WI38 (cell line): ENCODE measurements around the gene MLANA.

Experiments used
- H3K4me3 ChIP-seq: 2 replicates; pipeline ENCODE4 v1.5.1; 2011; ENCODE audit warnings: low read depth, mild to moderate bottlenecking, control low read depth, low read length
- TF ChIP-seq, protein P1 (sequence below): IDR thresholded peaks from 2 replicates; pipeline ENCODE4 v1.5.1; 2012; ENCODE audit warnings: low read depth, mild to moderate bottlenecking, control low read depth, low read length

The MLANA gene

DNA sequence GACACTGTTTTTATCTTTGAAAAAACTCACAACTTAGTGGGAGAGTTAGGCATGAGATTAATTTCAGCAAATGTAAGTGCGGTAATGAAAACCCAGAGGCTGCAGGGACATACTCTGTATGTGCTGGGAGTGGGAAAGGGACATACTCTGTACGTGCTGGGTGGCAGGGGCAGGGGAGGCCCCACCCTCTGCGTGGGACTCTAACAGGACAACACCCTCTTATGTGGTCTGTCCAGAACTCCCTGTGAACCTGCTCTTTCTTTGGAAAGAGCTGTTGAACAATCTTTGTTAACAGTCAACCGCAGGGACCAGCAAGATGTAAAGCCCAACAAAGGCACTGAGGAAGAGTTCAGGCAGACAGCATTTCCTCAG, 2.4 kb downstream of the MLANA start:
- TF ChIP-seq, protein P1, sequence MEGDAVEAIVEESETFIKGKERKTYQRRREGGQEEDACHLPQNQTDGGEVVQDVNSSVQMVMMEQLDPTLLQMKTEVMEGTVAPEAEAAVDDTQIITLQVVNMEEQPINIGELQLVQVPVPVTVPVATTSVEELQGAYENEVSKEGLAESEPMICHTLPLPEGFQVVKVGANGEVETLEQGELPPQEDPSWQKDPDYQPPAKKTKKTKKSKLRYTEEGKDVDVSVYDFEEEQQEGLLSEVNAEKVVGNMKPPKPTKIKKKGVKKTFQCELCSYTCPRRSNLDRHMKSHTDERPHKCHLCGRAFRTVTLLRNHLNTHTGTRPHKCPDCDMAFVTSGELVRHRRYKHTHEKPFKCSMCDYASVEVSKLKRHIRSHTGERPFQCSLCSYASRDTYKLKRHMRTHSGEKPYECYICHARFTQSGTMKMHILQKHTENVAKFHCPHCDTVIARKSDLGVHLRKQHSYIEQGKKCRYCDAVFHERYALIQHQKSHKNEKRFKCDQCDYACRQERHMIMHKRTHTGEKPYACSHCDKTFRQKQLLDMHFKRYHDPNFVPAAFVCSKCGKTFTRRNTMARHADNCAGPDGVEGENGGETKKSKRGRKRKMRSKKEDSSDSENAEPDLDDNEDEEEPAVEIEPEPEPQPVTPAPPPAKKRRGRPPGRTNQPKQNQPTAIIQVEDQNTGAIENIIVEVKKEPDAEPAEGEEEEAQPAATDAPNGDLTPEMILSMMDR = no peak
- H3K4me3 ChIP-seq = no peak overlapping the region

DNA sequence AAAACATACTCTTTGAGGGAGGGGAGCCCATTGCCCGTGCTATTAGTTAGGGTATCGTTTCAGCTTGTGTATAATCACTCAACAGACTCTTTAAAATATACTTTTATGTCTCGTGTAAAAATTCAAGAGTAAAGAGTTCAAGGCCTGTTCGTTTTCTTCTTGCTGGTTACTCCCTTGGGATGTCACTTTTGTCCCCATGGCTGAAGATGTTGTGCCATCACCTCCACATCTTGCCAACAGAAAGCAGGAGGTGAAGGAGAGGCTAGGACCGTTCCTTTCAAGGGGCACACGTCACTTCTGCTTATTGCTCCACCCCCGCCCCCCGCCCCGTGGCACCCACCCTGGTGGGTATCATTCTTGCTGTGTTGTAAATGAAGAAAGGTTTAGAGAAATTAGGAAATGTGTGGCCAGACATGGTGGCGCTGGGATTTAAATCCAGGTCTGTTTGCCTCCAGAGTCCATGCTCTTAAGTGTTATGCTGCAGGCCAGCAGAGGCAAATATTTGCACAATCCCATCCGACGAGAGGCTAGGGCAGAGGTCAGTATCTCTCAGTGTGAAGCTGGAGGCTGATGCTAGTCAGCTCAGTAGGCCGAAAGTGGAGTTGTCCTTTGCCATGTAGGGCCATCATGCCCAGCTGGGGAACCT, 3.0 kb downstream of the MLANA start:
- TF ChIP-seq, protein P1 = no peak
- no peak overlapping the region for H3K4me3 ChIP-seq

DNA sequence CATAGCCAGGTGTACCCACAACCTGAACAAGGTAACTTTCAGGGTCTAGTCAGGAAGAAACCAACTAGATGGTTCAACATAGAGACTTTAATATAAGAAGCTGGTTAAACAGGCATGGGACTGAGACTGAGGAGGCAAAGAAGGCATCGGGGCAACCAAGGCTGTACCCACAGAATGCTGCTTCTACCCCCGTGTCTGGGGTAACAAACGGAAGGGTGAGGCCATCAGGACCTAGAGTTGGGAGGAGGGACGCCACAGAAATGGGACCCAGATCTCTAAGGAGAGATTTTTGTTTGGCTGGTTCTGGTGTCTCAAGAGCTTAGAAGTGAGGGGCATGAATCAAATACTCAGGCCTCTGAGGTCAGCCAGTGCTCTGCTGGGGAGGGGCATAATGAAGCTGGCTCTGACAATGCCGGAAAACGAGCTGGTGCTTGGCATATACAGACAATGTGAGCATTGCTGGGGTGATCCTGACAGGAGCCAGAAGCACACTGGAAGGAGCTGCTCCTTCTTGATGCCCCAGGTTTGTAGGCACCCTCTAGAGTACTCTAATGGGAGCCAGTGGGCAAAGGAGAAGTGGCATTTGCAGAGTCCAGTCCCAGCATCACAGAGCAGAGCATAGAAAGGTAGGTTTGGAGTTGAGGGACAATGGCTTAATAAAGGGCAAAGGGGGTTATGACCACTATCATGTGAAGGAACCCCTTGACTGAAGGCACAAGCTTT, 3.7 kb downstream of the MLANA start:
- no peak overlapping the region for H3K4me3 ChIP-seq
- TF ChIP-seq, protein P1 = no peak

- TF ChIP-seq, protein P1 = no peak
Observed at GRCh38 chr9:5895782-5896181, 5.1 kb downstream of the MLANA start.

DNA sequence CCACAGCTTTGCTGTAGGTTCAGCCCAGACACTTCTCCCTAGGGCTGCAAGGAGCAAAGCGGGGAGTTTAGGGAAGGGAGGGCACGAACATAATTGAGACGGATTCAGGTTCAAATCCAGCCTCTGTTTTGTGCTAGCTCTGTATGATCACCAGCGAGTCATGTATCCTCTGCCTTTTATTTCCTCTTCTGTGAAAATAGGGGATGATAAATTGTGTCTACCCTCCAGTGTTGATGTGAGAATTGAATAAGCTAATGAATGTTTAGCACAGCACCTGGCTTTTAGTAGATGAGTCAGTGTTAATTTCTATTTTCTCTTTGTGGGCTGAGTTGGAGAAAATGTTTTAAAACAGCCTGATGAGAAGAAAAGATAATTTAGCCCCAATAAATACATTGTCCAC, 6.2 kb downstream of the MLANA start:
- TF ChIP-seq, protein P1 = no peak
- H3K4me3 ChIP-seq = no peak overlapping the region

More at GRCh38 chr9:5895782-5896181, 5.1 kb downstream of the MLANA start:
- no peak overlapping the region for H3K4me3 ChIP-seq

- TF ChIP-seq, protein P1 = no peak
Observed at GRCh38 chr9:5897851-5898250, 7.2 kb downstream of the MLANA start.

DNA sequence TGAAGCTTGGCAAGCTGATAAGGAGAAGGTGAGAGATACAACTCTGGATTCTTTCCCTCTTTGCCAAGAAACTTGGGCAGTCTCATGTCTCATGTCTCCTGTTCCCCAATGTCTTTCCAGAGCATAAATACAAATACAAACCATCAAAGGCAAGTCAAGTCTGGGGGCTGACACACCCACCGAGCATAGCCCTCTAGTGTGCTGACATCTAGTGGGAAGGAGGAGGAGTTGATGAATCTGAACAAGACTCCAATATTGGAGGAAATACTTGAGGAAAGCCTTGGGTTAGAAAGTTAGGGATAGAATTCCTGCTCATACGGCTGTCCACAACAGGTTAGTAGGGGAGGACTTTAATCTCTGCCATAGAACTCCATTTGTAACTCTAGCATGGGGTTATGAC, 8.6 kb downstream of the MLANA start:
- H3K4me3 ChIP-seq = no peak overlapping the region

More at GRCh38 chr9:5897851-5898250, 7.2 kb downstream of the MLANA start:
- H3K4me3 ChIP-seq = no peak overlapping the region

More for the DNA sequence above, 8.6 kb downstream of the MLANA start:
- TF ChIP-seq, protein P1 = no peak
